ENCODE data around the gene RABGAP1L.

DNA sequence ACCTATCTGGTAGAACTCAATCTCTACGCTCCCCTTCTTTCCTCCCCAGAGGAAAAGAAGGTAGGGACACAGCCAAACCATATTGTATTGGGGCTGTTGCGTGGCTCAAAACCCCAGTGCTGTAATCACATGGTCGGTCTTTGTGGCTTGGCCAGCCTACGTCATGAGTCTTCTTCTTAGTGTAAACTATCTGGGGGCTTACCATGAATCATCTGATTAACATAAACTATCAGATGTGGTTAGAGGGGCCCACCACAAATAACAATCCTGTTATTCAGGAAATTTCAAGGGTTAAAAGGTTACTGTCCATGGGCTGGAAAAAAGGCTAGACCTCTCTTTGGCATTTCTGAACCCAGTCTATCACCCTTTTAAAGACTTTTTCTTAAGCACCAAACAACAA, 238.9 kb downstream of the RABGAP1L start:
- TF ChIP-seq, protein P1, sequence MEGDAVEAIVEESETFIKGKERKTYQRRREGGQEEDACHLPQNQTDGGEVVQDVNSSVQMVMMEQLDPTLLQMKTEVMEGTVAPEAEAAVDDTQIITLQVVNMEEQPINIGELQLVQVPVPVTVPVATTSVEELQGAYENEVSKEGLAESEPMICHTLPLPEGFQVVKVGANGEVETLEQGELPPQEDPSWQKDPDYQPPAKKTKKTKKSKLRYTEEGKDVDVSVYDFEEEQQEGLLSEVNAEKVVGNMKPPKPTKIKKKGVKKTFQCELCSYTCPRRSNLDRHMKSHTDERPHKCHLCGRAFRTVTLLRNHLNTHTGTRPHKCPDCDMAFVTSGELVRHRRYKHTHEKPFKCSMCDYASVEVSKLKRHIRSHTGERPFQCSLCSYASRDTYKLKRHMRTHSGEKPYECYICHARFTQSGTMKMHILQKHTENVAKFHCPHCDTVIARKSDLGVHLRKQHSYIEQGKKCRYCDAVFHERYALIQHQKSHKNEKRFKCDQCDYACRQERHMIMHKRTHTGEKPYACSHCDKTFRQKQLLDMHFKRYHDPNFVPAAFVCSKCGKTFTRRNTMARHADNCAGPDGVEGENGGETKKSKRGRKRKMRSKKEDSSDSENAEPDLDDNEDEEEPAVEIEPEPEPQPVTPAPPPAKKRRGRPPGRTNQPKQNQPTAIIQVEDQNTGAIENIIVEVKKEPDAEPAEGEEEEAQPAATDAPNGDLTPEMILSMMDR (optimal IDR thresholded peaks at IDR 0.05 in 1 of 3, IDR thresholded peaks at IDR 0.05 in 1 of 3, conservative IDR thresholded peaks at IDR 0.05 in 1 of 3; ENCODE audit: extremely low read depth in 1 of 3, insufficient read depth in 2 of 3, low read length in 3 of 3): no peak
- no peak for TF ChIP-seq EZH2 (IDR thresholded peaks at IDR 0.05; ENCODE audit: low read length)

Measured in keratinocyte (primary cell).